Amniotic epithelial cell (primary cell): ENCODE data around the gene DVL3.
A peak's percentile ranks its signal among the peaks of the same experiment; 100 is the strongest.
"Not testable (repeated sequence)": the region's sequence is repeated elsewhere in the genome, so short reads cannot be mapped to it uniquely, and the experiment has no call there.

ENCODE experiments used
- DNase-seq: peaks from one replicate; pipeline ENCODE4 v3.0.0-alpha.2; 2010; ENCODE audit warnings: low read depth

DVL3 gene

GRCh38 chr3:184155644-184156521 lies 706 bp downstream of the DVL3 start:
- DNase-seq, result no peak

GRCh38 chr3:184156522-184156955 lies 1.4 kb downstream of the DVL3 start:
- peak; percentile 52 for DNase-seq

GRCh38 chr3:184157206-184157605 lies 2.0 kb downstream of the DVL3 start:
- DNase-seq, result no peak

- no peak for DNase-seq
Observed at GRCh38 chr3:184158404-184158803, 3.2 kb downstream of the DVL3 start.

- DNase-seq, result peak; percentile 78
Observed at GRCh38 chr3:184160456-184160855, 5.3 kb downstream of the DVL3 start.

- not testable (repeated sequence) for DNase-seq
Observed at GRCh38 chr3:184162571-184163070, 7.4 kb downstream of the DVL3 start.

- no peak for DNase-seq
Observed at GRCh38 chr3:184164648-184165330, 9.6 kb downstream of the DVL3 start.

- DNase-seq, result no peak
Observed at GRCh38 chr3:184165543-184165942, 10.4 kb downstream of the DVL3 start.

- no peak for DNase-seq
Observed at GRCh38 chr3:184166671-184167070, 11.5 kb downstream of the DVL3 start.

GRCh38 chr3:184167786-184168185 lies 12.6 kb downstream of the DVL3 start:
- no peak for DNase-seq

GRCh38 chr3:184168363-184169120 lies 13.4 kb downstream of the DVL3 start:
- peak; percentile 92 for DNase-seq

- no peak for DNase-seq
Observed at GRCh38 chr3:184169896-184170875, 15.0 kb downstream of the DVL3 start.

- peak; percentile 65 for DNase-seq
Observed at GRCh38 chr3:184171562-184171961, 16.4 kb downstream of the DVL3 start.

GRCh38 chr3:184172681-184173373 lies 17.6 kb downstream of the DVL3 start:
- DNase-seq, result peak; percentile 87

GRCh38 chr3:184173374-184173722 lies 18.2 kb downstream of the DVL3 start:
- DNase-seq, result no peak

GRCh38 chr3:184174284-184174645 lies 19.1 kb downstream of the DVL3 start:
- DNase-seq, result no peak

- peak; percentile 99 for DNase-seq
Observed at GRCh38 chr3:184174646-184175492, 19.7 kb downstream of the DVL3 start, which contains the start of gene AP2M1. Gene AP2M1, plus strand, starts transcription at chr3:184174855. Its CDS starts 2,139 bp downstream, at chr3:184176994.

GRCh38 chr3:184175506-184175905 lies 20.3 kb downstream of the DVL3 start:
- DNase-seq, result no peak

GRCh38 chr3:184175981-184176376 lies 20.8 kb downstream of the DVL3 start:
- DNase-seq, result no peak
